SK-N-SH (cell line): ENCODE results near the gene SYT13. TPM values are rescaled to one million over a fixed set of nuclear protein-coding genes. Genes with fewer than 3 reads are reported as not detected.

Experiments
- CTCF ChIA-PET: fragments of 300-600, 350-600 bp; formaldehyde crosslinking; extraction: SDS; loops from one replicate; lab custom pipeline; 2021; lab: Yijun Ruan, JAX
- POLR2A ChIA-PET: fragments of 350-600 bp; sonication (Branson Sonifier 250); formaldehyde crosslinking; extraction: SDS; loops from one replicate; lab custom pipeline; 2020; ENCODE audit warnings: antibody characterized with exemption, inconsistent platforms; lab: Yijun Ruan, JAX
- DNase-seq: peaks from one replicate; pipeline ENCODE4 v3.0.0; 2012
- H2AFZ ChIP-seq: fragments of 200-600 bp; sonication (generic); 2 replicates; pipeline ENCODE4 v1.8.1; 2016; ENCODE audit warnings: antibody characterized with exemption, mild to moderate bottlenecking, low read depth
- H3F3A ChIP-seq: fragments of 200-600 bp; sonication (generic); replicated peaks from 2 replicates; pipeline ENCODE3; 2016; ENCODE audit warnings: antibody characterized with exemption, mild to moderate bottlenecking; ENCODE audit not compliant: insufficient read depth
- H3K27ac ChIP-seq, 2 experiments: fragments of 200-500 bp in 1 of 2; fragments of 200-600 bp in 1 of 2; sonication (Bioruptor generic) in 1 of 2; sonication (generic), shearing (Covaris generic) in 1 of 2; 2 replicates each; pipeline versions ENCODE4 v1.5.1 to v1.6.1; 2014 to 2016; ENCODE audit warnings: low read depth in 2 of 2, inconsistent platforms in 1 of 2, low read length in 1 of 2, mild to moderate bottlenecking in 1 of 2, mixed read lengths in 1 of 2
- H3K27me3 ChIP-seq: fragments of 200-600 bp; sonication (generic), shearing (Covaris generic); 2 replicates; pipeline ENCODE4 v1.6.1; 2016; ENCODE audit warnings: mixed run types; ENCODE audit not compliant: insufficient read depth
- H3K36me3 ChIP-seq, 2 experiments: fragments of 200-500 bp in 1 of 2; fragments of 200-600 bp in 1 of 2; sonication (Bioruptor generic) in 1 of 2; sonication (generic) in 1 of 2; replicated peaks in 1 of 2; 2 replicates each; pipeline versions ENCODE3 to v1.5.1; 2014 to 2016; ENCODE audit warnings: low read length in 1 of 2, mild to moderate bottlenecking in 1 of 2; ENCODE audit not compliant: insufficient read depth in 2 of 2, control insufficient read depth in 1 of 2
- H3K4me1 ChIP-seq, 2 experiments: fragments of 200-500 bp in 1 of 2; fragments of 200-600 bp in 1 of 2; sonication (Bioruptor generic) in 1 of 2; sonication (generic), shearing (Covaris generic) in 1 of 2; 2 replicates each; pipeline versions ENCODE4 v1.5.1 to v1.6.1; 2014 to 2016; ENCODE audit warnings: low read depth in 1 of 2, low read length in 1 of 2, mixed run types in 1 of 2; ENCODE audit not compliant: insufficient read depth in 2 of 2, control insufficient read depth in 1 of 2
- H3K4me2 ChIP-seq: fragments of 200-600 bp; sonication (generic), shearing (Covaris generic); 2 replicates; pipeline ENCODE4 v1.6.1; 2017; ENCODE audit warnings: mixed run types
- H3K4me3 ChIP-seq, 2 experiments: fragments of 200-500 bp in 1 of 2; fragments of 200-600 bp in 1 of 2; sonication (Bioruptor generic) in 1 of 2; sonication (generic), shearing (Covaris generic) in 1 of 2; 2 replicates each; pipeline versions ENCODE4 v1.5.1 to v1.8.1; 2014 to 2016; ENCODE audit warnings: low read depth in 2 of 2, inconsistent platforms in 1 of 2, low read length in 1 of 2, mild to moderate bottlenecking in 1 of 2, mixed read lengths in 1 of 2, moderate library complexity in 1 of 2
- H3K79me2 ChIP-seq: fragments of 200-600 bp; sonication (generic); 2 replicates; pipeline ENCODE4 v1.8.1; 2017; ENCODE audit warnings: mild to moderate bottlenecking; ENCODE audit not compliant: insufficient read depth
- H3K9ac ChIP-seq: fragments of 200-600 bp; sonication (generic); 2 replicates; pipeline ENCODE4 v1.6.1; 2017; ENCODE audit warnings: mixed run types
- H3K9me2 ChIP-seq: fragments of 200-600 bp; sonication (generic); 2 replicates; pipeline ENCODE4 v1.6.1; 2017; ENCODE audit warnings: mixed run types
- H3K9me3 ChIP-seq: fragments of 200-600 bp; sonication (generic); 2 replicates; pipeline ENCODE4 v1.6.1; 2017; ENCODE audit warnings: mixed run types, mild to moderate bottlenecking, moderate library complexity
- H4K20me1 ChIP-seq: fragments of 200-600 bp; sonication (generic); 2 replicates; pipeline ENCODE4 v1.6.1; 2017; ENCODE audit warnings: mild to moderate bottlenecking, mixed run types; ENCODE audit not compliant: insufficient read depth
- CHD2 ChIP-seq: fragments of 150-350 bp; IDR thresholded peaks from 2 replicates; pipeline ENCODE4 v1.6.1; 2018; ENCODE audit warnings: low read length; ENCODE audit not compliant: partially characterized antibody
- ELF1 ChIP-seq: IDR thresholded peaks from 2 replicates; pipeline ENCODE4 v1.4.0; 2012
- EP300 ChIP-seq, 2 experiments: IDR thresholded peaks; 2 replicates each; pipeline versions ENCODE4 v1.4.0 to v1.6.1; 2012; ENCODE audit warnings: borderline replicate concordance in 1 of 2, low read depth in 1 of 2, low read length in 1 of 2
- EZH2phosphoT487 ChIP-seq: fragments of 200-600 bp; sonication (generic); IDR thresholded peaks from 2 replicates; pipeline ENCODE4 v1.6.1; 2017; ENCODE audit warnings: low read depth, mixed run types, mild to moderate bottlenecking, antibody characterized with exemption, moderate library complexity, borderline replicate concordance
- JUND ChIP-seq: IDR thresholded peaks from 2 replicates; pipeline ENCODE4 v1.4.0; 2012
- MEF2A ChIP-seq: IDR thresholded peaks from 2 replicates; pipeline ENCODE4 v1.4.0; 2012; ENCODE audit warnings: low read depth, borderline replicate concordance
- MXI1 ChIP-seq: IDR thresholded peaks from 2 replicates; pipeline ENCODE4 v1.6.1; 2012; ENCODE audit warnings: mild to moderate bottlenecking, low read depth, low read length, improper control_type of control experiment
- NFIC ChIP-seq: IDR thresholded peaks from 2 replicates; pipeline ENCODE4 v1.4.0; 2012; ENCODE audit warnings: borderline replicate concordance
- NRF1 ChIP-seq: IDR thresholded peaks from 2 replicates; pipeline ENCODE4 v1.6.1; 2012; ENCODE audit warnings: low read depth, mild to moderate bottlenecking, low read length
- POLR2AphosphoS5 ChIP-seq: IDR thresholded peaks from 2 replicates; pipeline ENCODE4 v1.6.1; 2012; ENCODE audit warnings: low read depth, low read length
- RAD21 ChIP-seq: IDR thresholded peaks from 2 replicates; pipeline ENCODE4 v1.6.1; 2012; ENCODE audit warnings: mild to moderate bottlenecking, low read length
- RCOR1 ChIP-seq: fragments of 150-350 bp; IDR thresholded peaks from 2 replicates; pipeline ENCODE4 v1.6.1; 2017; ENCODE audit warnings: antibody characterized with exemption, low read length
- SIN3A ChIP-seq: IDR thresholded peaks from 2 replicates; pipeline ENCODE4 v1.6.1; 2012; ENCODE audit warnings: low read depth, mild to moderate bottlenecking, low read length, moderate library complexity, borderline replicate concordance
- TAF1 ChIP-seq: IDR thresholded peaks from 2 replicates; pipeline ENCODE4 v1.6.1; 2012; ENCODE audit warnings: low read depth, mild to moderate bottlenecking, low read length, moderate library complexity, borderline replicate concordance
- TEAD4 ChIP-seq: IDR thresholded peaks from 2 replicates; pipeline ENCODE4 v1.4.0; 2012; ENCODE audit warnings: mild to moderate bottlenecking, borderline replicate concordance; ENCODE audit not compliant: insufficient read depth
- WGBS: methylation state at CpG from one replicate; pipeline ENCODE4 v1.1.6; 2017; ENCODE audit warnings: low lambda C conversion rate; 5-methylcytosine and 5-hydroxymethylcytosine counted together
- polyA plus RNA-seq, 3 experiments: library from polyadenylated mRNA; depleted of rRNA; stranded (reverse); fragments of >200 nt; gene quantifications; 2 replicates each; pipeline ENCODE4 v1.2.3, GENCODE V29; 2012
- TF ChIP-seq, protein P1 (sequence below): IDR thresholded peaks from 2 replicates; pipeline ENCODE4 v1.4.0; 2012; ENCODE audit warnings: low read depth, borderline replicate concordance
- TF ChIP-seq, protein P2 (sequence below): fragments of 150-350 bp; IDR thresholded peaks from 2 replicates; pipeline ENCODE4 v1.6.1; 2017; ENCODE audit warnings: antibody characterized with exemption, low read length, low read depth, borderline replicate concordance
- TF ChIP-seq, protein P3 (sequence below): fragments of 150-350 bp; IDR thresholded peaks from 2 replicates; pipeline ENCODE4 v1.6.1; 2016; ENCODE audit warnings: mild to moderate bottlenecking, low read depth, low read length

Gene SYT13
- polyA plus RNA-seq, 1 of the 3 experiments (the other 2 are of a cell fraction): not detected

GRCh38 chr11:45296075-45296474 is 9.9 kb upstream of the SYT13 start:
- POLR2A ChIA-PET: no interaction called here
- no peaks in the 10 kb centered on the region for H3K36me3 ChIP-seq
- CTCF ChIA-PET: interaction anchor here (13.2 kb wide), 1 partner anchor 186 kb away, joined by 188 read pairs; no protein-coding TSS in a partner anchor
- TF ChIP-seq MEF2A (no peak), TAF1 (no peak), NRF1 (no peak), NFIC (no peak), EP300 (IDR thresholded peaks at IDR 0.05; ENCODE audit: borderline replicate concordance in 1 of 2, low read depth in 1 of 2, low read length in 1 of 2) (no peak), SIN3A (no peak), RCOR1 (no peak), TEAD4 (no peak), RAD21 (no peak), JUND (no peak), EZH2phosphoT487 (no peak)
- TF ChIP-seq, protein P1, sequence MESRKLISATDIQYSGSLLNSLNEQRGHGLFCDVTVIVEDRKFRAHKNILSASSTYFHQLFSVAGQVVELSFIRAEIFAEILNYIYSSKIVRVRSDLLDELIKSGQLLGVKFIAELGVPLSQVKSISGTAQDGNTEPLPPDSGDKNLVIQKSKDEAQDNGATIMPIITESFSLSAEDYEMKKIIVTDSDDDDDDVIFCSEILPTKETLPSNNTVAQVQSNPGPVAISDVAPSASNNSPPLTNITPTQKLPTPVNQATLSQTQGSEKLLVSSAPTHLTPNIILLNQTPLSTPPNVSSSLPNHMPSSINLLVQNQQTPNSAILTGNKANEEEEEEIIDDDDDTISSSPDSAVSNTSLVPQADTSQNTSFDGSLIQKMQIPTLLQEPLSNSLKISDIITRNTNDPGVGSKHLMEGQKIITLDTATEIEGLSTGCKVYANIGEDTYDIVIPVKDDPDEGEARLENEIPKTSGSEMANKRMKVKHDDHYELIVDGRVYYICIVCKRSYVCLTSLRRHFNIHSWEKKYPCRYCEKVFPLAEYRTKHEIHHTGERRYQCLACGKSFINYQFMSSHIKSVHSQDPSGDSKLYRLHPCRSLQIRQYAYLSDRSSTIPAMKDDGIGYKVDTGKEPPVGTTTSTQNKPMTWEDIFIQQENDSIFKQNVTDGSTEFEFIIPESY: no peak
- TF ChIP-seq, protein P2, sequence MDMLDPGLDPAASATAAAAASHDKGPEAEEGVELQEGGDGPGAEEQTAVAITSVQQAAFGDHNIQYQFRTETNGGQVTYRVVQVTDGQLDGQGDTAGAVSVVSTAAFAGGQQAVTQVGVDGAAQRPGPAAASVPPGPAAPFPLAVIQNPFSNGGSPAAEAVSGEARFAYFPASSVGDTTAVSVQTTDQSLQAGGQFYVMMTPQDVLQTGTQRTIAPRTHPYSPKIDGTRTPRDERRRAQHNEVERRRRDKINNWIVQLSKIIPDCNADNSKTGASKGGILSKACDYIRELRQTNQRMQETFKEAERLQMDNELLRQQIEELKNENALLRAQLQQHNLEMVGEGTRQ: no peak
- TF ChIP-seq, protein P3, sequence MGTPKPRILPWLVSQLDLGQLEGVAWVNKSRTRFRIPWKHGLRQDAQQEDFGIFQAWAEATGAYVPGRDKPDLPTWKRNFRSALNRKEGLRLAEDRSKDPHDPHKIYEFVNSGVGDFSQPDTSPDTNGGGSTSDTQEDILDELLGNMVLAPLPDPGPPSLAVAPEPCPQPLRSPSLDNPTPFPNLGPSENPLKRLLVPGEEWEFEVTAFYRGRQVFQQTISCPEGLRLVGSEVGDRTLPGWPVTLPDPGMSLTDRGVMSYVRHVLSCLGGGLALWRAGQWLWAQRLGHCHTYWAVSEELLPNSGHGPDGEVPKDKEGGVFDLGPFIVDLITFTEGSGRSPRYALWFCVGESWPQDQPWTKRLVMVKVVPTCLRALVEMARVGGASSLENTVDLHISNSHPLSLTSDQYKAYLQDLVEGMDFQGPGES: no peak
- TF ChIP-seq, all 33 proteins: peak for 0
- Histone ChIP-seq H3F3A (no peaks in the 10 kb centered on the region), H3K4me3 (no peak overlapping the region), H3K27ac (no peak overlapping the region), H2AFZ (no peak overlapping the region), H3K27me3 (peaks cover 9% of the 10 kb centered on the region), H4K20me1 (no peaks in the 10 kb centered on the region), H3K9ac (no peak overlapping the region), H3K9me3 (no peaks in the 10 kb centered on the region), H3K4me1 (no peaks in the 10 kb centered on the region), H3K79me2 (no peaks in the 10 kb centered on the region), H3K9me2 (no peaks in the 10 kb centered on the region), H3K4me2 (no peak overlapping the region)
- WGBS: 40% methylated on average over 3 of the region's 3 CpGs
- no peak for DNase-seq

- H3F3A ChIP-seq: no peaks in the 10 kb centered on the region
- no peaks in the 10 kb centered on the region for H4K20me1 ChIP-seq
- no peak overlapping the region for H3K4me3 ChIP-seq
- ChIA-PET CTCF (interaction anchor here (0.6 to 13.2 kb wide), 13 partner anchors 9 to 383 kb away, joined by 3 to 188 read pairs (median 3); partner anchors contain the start of gene SYT13), POLR2A (no interaction called here)
- TF ChIP-seq, protein P2: no peak
- no peak for TF ChIP-seq RAD21
- TF ChIP-seq POLR2AphosphoS5: no peak
- TF ChIP-seq MXI1: no peak
- TF ChIP-seq, protein P3: no peak
- TF ChIP-seq ELF1: no peak
- no peak for TF ChIP-seq TEAD4
- TF ChIP-seq CHD2: no peak
- no peak for DNase-seq
- no peak overlapping the region for H3K27ac ChIP-seq
- 33% methylated on average over 2 of the region's 4 CpGs for WGBS
- no peak overlapping the region for H3K9ac ChIP-seq
- no peak overlapping the region for H2AFZ ChIP-seq
- H3K9me3 ChIP-seq: no peaks in the 10 kb centered on the region
- no peaks in the 10 kb centered on the region for H3K36me3 ChIP-seq
- no peaks in the 10 kb centered on the region for H3K4me1 ChIP-seq
- H3K9me2 ChIP-seq: no peaks in the 10 kb centered on the region
- H3K79me2 ChIP-seq: no peaks in the 10 kb centered on the region
- no peak overlapping the region for H3K4me2 ChIP-seq
- H3K27me3 ChIP-seq: peaks cover 9% of the 10 kb centered on the region
Measured at GRCh38 chr11:45294499-45294898, 8.4 kb upstream of the SYT13 start.
